AML-193 (cell line): ENCODE results near the gene DYNC1H1.

Source experiments
- DNase-seq, 2 experiments: peaks; one replicate each; lab custom pipeline; 2025; lab: John Stamatoyannopoulos, UW

DYNC1H1 gene

DNA sequence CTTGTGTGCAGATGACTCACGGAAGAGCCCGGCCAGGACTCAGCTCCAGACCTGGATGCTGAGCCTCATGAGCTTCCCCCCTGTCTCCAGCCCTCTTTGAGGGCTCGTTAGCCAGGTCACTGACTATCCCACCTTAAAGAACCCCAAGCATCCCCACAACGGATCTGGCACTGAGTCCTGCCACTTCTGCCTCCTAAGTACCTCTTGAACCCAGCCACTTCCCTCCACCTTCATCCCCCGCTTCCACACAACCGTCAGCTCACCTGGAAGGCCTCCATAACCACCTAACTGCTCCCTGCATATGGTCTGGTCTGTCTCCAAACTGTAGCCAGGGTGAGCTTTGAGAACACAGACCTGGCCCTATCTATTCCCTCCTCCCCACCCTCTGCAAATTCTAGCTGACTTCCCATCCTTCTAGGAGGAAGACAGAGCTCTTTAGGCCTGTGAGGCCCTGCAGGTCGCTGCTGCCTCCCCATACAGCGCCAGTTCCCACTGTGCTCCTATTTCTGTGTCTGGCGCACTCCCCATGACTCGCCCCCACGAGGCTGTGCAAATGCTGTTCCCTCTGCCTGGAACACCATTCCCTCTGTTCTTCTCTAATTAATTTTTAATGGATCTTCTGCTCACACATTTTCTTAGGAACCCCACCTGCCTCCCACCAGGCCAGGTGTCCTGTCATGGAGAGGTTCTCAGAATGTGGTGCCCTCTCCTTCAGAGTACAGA, 125.4 kb downstream of the DYNC1H1 start:
- DNase-seq, result no peak

DNA sequence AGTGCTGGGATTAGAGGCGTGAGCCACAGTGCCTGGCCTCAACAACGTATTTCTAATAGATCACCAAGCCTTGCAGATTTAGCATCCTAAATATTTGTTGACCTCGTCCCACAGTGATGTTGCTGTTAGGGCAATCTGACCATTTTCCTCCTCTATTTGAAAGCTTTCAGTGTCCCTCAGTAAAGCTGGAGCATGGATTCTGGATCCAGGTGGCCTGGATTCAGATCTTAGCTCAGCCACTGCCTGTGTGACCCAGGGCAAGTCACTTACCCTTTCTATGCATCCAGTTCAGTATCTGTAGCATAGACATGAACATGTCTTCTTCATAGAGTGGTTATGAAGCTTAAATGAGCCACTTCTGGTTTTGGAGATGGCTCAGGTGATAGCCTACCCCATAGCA, 126.3 kb downstream of the DYNC1H1 start:
- no peak for DNase-seq

DNA sequence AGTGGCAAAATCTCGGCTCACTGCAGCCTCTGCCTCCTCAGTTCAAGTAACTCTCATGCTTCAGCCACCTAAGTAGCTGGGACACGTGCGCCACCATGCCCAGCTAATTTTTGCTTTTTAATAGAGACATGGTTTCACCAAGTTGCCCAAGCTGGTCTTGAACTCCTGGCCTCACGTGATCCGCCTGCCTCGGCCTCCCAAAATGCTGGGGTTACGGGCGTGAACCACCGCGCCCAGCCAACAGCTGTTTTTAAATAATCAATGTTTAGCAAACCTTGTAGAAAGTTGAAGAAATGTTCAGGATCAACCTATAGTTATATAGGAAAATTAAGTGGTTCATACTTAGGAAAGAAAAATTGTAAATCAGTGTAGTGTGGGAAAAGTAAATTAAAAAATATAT, 128.4 kb downstream of the DYNC1H1 start:
- no peak for DNase-seq

DNA sequence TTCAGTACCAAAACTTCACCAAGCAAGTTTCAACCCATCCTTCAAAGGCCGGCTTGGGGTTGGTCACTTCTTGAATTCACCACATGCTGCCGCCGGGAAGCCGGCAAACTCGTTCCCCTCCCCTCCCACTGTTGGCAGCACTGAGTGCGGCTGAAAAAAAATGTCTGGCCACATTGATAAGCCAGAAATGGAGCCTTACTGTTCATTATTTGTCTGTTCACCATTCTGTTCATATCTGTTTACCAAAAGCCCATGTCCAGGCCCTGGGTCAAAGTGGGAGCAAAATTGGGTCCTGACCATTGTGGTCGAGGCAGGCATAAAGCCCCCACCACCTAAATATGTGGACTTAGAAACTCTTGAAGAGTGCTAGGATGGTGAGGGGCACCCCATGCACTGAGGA, 129.7 kb downstream of the DYNC1H1 start:
- no peak for DNase-seq

DNA sequence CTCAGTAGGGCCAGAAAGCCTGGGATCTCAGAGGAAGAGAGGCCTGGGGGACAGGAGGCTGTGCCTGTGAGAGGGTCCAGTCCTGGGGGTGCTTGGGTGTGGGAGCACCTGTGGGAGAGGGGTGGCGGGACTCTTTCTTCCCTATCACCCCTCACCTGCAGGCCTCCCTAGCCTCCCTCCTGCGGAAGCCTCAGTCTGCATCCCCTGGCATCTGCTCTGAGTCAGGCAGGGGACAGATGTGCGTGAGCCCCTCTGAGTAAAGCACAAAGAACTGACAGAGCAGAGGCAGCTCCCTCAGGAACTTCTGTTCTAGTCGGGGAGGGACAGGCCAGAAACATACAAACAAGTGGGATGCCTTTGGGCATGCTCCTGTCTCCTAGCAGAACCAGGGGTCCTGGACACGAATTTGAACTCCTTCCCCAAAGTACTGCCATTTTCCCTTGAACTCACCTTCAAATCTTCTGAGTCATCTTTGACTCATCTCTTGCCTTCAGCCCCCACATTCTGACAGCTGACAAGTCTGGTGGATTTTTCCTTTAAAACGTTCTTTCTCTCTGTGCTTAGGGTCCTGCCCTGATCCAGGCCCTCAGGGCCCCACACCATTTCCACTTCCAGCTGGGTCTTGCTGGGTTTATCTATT, 131.0 kb downstream of the DYNC1H1 start:
- DNase-seq, result no peak

DNA sequence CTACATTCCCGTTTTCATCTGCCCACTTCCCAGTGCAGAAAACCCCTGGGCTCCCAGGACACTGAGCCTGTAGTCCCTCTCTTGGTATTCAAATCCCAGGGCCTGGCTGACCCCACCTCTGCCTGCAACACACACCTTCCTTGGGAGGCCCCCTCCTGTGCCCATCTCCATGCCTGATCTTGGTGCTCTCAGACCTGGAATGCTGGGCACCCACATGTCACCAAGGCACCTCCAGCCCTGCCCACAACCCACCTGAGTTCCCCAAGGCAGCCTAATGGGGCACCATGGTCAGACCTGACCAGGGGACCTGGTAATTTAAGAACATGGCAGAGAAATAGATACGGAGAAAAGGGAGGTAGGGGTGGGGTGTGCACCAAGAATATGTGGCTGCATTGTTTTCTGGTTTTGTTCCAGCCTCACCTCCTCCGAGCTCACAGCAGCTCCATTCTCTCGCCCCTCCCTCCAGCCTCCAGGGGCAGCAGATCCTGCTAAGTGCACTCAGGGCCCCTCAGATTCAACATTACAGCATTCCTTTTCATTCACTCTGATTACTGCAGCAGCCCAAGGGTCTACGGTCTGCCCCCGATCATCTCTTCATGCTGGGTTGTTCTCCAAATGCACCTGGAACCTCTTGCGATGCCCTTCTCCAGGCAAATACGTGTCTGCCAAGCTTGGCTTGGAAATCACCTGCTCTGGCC, 131.6 kb downstream of the DYNC1H1 start:
- DNase-seq, result no peak

DNA sequence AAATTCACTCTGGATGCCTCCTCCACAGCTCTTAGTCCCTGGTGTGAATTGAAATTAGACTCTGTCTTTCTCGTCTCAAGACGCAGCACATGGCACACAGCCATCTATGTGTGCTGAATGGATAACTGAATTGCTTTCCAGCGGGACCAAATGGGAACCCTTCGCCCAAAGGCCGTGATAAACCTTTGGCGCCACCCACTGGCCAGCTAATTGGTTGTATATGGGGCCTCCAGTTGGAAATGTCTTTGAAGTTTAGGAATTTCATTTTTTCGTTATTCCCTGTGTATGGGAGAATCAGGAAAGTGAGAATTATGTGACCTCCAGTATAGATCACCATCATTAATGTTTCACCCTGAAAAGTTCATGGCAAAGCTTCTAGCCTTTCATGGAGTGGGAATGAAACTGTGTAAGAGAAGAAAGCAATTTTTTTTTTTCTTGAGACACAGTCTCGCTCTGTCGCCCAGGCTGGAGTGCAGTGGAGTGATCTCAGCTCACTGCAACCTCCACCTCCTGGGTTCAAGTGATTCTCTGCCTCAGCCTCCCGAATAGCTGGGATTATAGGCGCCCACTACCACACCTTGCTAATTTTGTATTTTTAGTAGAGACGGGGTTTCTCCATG, 132.3 kb downstream of the DYNC1H1 start:
- peak; percentile 43 to 51 for DNase-seq

DNA sequence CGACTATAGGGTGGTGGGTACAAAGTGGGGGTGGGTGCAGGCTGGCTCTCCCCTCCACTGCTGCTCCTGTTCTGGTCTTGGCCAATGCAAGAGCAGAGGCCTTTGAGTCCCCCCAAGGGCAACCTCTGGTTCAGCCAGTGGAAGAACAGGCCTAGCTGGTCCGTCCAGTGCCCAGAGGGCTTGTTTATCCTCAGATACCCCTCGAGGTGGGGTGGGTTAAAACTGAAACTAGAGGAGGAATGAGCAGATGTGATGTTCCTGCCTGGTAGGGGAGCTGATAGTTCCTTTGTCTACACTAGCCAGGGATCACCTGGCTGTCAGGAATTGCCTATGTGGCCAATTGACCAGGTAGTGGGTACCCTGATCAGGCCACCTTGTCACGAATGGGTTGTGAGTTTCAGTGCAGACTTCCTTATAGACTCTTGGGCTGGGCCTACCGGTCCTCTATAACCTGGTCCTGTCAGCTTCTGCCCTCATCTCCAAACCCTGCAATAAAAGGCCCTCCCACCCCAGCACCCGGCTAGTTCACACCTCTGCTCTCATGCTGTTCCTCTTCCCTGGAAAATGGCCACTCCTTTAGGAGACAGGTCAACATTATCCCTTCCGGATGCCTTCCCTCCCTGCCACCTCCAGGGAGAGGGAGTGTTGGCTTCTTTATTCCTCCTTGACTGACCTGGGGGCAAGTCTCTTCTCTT, 133.2 kb downstream of the DYNC1H1 start:
- no peak for DNase-seq

DNA sequence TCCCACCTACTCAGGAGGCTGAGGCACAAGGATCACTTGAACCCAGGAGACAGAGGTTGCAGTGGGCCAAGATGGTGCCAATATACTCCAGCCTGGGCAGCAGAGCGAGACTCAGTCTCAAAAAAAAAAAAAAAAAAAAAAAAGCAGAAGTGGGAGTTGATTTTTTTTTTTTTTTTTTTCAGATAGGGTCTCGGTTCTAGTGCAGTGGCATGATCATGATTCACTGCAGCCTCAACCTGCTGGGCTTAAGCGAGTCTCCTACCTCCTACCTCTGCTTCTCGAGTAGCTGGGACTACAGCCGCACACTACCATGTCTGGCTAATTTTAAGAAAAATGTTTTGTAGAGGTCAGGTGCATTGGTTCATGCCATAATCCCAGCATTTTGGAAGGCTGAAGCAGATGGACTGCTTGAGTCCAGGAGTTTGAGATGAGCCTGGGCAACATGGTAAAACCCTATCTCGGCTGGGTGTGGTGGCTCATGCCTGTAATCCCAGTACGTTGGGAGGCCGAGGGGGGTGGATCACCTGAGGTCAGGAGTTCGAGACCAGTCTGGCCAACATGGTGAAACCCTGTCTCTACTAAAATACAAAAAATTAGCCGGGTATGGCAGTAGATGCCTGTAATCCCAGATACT, 138.8 kb downstream of the DYNC1H1 start:
- no peak for DNase-seq

DNA sequence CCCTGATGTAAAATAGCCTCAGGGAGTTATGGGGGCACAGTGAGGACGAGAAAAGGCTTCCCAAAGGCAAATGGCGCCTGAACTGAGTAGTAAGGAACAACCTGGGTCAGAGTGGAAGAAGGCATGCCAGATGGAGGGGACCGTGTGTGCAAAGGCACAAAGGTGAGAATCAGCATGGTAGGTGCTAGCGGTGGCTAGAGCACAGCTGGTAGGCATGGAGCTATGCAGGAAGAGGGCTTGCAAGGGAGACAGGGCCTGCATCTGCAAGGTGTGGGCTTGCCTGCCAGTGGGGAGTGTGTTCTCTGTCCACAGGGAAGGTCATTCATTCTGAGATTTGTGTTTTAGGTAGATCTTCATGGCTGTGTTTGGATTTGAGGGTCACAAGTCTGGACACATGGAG, 141.0 kb downstream of the DYNC1H1 start:
- no peak for DNase-seq
